Glomerular visceral epithelial cell (primary cell): ENCODE data around the gene ZNF746.
"Not testable (repeated sequence)": the region's sequence is repeated elsewhere in the genome, so short reads cannot be mapped to it uniquely, and the experiment has no call there.

ENCODE experiments used
- DNase-seq: peaks from one replicate; pipeline ENCODE4 v3.0.0-alpha.2; 2016; ENCODE audit errors: extremely low spot score

Gene ZNF746

DNA sequence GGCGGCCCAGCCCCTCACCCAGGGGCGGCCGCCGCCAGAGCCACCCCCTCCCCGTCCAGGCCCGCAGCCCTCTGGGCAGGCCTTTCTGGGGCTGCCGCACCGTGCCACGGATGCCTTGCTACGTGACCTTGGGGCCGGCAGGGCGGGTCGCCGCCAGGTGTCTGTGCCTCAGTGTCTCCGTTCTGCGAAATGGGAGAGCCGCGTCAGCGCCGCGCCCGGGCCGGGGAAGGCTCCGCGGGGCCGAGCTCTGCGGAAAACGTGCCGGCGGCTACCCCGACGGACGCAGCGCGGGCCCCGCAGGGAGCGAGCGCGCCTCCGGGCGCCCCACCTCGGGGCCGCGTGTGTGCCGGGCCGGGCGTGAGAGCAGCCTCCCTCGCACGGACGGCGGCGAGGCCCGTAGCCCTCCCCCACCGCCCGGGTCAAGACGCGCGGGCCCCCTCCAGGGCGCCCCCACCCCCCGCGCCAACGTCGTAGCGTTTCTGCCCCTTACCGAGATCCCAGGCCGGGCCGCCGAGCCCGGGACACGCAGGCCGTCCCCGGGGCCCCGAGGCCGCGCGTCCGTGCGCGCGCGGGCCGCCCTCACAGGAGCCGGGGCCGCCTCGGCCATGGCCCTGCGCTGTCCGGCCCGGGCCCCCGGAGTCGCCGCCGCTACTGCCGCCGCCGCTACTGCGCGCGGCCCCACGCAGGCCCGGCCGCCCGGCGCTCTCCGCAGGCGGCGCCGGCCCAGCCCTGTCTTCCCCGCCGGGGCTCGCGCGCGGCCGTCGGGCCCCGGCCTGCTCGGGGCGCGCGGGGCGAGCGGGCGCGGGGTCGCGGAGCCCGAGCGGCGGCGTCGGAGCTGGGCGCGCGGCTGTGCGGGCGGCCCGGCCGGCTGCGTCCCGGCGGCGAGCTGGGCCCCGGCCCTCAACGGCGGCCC, 37.8 kb downstream of the ZNF746 start:
- DNase-seq: peak; percentile 8

DNA sequence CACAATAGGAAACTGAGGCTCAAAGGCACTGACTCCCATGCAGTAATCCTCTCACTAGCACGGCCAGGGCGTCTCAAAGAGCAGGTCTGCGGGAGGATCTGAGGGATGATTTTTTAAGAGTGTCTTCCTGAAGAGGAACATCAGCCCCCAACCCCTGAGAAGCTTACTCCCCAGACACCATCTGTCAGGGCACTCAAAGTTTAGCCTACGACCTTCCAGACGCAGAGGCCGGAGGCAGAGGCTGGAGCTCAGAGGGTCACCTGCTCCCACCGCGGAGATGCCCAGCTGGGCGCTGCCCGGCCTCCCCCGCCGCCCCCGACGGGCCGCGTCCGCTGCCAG, 38.4 kb downstream of the ZNF746 start:
- DNase-seq: no peak

DNA sequence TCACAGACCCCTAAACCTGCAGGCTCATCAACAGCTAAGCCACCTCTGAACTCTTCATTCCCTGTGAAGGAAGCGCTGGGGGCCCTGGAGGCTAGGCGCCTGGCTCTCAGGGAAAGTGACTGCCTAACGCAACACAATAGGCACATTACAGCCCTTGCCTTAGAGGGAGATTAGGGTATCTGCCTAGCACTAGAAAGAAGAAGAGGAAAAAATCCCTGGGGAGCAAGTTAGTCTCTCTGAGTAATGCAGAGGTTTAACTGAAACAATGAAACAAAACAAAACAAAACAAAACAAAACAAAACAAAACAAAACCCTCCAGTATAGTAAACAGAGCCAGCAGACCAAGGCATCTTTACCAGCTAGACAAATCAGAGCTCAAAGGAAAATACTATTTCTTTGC, 39.4 kb downstream of the ZNF746 start:
- DNase-seq: no peak

DNA sequence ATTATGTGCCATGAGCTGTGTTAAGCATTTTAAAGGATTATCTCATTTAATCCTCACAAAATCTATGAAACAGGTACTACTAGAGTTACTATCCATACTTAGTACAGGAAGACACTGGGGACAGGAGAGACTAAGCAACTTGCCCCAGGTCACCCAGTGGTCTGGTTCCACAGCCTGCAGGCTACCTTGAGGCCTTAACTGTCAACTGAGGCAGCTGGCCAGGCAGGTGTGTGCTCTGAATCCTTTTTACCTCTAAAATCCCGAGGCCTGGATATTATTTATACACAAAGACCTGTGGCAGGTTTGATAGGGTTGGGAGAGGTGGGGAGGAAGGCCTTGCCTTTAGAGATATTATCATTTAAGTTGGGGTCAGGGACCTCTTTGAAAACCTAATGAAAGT, 39.8 kb downstream of the ZNF746 start:
- DNase-seq: no peak

DNA sequence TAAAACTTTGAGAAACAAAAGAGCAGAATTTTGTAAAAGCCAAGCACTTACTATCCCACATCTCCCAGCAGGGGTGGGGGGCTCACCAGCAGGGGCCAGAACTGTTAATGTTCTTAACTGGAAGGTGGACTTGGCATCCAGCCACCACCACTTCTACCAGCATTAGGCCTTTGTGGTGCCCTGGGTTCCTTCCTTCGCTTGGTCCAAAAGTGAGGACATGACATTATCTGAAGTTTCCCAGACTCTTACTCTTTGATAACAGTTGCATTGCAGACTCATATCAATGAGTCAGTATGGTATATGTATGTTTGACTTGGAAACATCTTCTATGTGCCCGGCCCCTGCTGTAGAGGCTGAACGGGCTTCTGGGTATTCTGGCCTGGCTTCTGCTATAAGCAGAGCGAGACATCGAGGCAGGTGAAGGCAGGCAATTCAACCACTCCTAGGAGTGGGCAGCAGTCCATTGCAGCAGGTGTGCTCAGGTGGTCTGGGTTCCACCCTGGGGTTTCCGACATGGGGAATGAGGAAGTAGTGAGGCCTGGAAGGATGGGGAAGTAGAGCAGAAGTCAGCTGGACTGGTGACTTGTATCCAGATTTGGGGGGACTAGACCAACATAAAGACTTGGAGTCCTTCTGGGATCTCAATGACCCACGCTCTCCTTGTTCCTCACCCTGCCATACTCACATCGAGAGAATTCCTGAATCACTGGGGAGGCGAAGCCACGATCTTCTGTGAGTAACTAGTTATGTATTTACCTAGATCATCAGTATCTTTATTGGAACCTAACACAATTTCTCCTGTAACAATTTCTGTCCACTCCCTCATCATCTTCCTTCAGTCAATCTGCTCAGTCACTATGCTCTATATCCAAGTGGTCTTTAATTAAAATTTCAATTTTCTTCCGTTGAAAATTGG, 40.8 kb downstream of the ZNF746 start:
- DNase-seq: peak; percentile 7

DNA sequence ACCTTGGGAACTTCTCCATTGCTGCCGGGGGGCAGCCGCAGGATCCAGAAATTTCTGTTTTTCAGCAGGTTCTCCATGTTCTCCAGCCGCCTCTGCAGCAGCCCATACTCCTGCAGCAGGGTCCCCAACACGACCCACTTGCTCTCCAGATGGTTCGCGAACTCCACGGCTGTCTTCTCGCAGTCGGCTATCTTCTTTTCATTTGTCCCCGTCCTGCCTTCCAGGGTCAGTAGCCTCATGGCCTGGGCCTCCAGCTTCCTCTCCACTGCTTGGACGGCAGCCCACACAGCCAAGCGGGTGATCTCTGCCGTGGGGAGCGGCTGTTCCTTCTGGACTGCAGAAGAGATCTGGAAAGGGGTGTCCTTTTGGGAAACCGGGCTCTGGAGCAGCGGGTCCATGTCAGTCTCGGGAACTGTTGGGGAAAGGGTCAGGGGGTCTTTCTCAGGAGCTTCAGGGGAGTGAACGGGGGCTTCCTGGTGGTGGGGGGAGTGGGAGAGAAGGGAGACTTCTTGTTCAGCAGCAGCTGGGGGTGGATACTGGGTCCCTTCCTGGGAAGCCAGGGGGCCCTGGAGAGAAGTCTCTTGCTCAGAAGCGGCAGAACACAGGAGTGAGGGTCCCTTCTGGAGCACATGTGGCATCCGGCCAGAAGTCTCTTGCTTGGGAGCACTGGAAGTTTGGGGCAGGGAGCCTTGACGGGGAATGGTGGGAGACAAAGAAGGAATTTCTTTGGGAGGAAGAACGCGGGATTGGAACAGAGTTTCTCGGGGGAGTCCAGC, 42.2 kb downstream of the ZNF746 start:
- no peak for DNase-seq

DNA sequence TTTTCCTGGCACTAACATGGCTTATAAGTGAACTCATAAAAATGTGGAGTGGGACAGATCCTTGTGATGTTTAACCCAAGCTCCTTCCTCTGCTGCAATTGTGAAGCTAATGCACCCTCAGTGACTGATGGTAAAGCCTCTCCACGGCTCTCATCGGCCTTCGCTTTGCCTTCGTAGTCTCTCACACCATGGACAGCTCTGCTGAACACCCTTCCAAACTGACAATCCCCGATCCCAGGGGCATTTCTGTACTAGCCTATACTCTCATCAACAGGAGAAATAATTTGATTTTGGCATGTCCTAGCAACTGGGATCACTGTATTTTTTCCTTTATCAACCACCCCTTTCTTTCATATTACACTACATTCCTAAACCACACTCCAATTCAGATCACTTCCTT, 42.9 kb downstream of the ZNF746 start:
- DNase-seq: no peak

DNA sequence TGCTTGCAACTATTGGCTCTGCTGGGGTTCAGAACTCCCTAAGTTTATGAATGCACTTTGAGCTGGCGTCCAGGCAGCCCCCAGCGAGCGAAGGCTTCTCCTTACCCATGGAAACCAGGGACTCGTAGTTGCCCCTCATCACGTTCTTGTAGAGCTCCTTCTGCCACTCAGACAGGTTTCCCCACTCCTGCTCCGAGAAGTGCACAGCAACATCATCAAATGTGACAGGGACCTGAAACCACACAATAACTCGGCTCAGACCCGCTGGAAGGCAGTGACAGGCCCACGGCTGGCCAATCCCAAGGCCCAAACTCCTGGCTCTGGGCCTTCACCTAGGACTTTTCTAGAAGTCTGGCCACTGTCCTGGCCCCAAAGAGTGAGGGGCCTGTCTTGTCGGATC, 43.6 kb downstream of the ZNF746 start:
- no peak for DNase-seq

DNA sequence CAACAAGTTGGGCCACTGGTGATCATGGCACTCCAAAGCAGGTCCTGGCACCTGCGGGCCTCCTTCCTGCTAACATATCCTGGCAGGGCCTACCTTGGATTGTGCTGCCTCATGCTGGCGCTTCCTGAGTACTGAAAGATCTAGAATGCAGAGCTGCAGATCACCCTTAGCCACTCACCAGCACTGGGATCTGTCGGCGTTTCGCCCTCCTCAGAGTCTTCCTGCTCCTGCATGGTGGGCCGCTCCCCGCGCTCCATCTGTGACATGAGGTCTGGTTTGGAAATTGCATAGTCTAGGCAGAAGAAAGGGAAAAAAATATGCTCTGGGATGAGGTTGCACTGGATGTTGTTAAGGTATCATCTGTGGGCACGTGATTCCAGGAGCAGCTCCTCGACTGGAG, 46.8 kb downstream of the ZNF746 start:
- DNase-seq: no peak

DNA sequence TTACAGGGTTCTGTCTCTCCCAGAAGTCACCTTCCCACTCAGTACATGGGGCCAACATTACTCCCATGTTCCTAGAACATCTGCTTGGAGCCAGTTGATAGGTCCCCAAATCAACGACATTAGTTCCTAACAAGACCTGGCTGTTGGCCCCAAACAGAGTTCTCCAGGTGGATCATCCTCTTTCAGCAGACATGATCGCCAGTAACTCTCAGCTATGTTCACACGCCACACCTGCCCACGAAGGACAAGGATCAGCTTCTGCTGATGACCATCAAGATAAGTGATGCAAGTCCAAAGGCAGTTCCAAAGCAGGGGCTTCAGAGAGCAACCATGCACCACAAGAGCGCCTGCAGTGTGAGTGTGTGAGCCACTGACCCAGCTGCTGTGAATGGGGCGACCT, 47.7 kb downstream of the ZNF746 start:
- DNase-seq: no peak

DNA sequence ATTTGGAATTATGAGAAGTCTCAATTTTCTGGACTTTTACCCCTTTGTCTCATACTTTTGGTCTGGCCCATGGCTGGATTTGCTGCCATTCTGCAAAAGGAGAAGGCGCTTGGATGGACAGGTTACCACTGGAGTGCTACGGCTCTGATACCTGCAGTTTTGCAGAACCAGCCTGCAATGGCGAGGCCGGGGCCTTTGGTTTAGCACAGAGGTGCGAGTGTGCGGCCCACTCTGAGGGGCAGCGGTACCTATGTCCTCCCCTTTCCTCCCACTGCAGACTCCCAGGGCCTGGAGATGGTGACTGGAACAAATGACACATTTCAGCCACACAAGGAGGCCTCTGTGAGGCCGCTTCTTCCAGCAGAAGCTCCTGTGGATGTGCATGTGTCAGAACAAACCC, 48.6 kb downstream of the ZNF746 start:
- DNase-seq: no peak

DNA sequence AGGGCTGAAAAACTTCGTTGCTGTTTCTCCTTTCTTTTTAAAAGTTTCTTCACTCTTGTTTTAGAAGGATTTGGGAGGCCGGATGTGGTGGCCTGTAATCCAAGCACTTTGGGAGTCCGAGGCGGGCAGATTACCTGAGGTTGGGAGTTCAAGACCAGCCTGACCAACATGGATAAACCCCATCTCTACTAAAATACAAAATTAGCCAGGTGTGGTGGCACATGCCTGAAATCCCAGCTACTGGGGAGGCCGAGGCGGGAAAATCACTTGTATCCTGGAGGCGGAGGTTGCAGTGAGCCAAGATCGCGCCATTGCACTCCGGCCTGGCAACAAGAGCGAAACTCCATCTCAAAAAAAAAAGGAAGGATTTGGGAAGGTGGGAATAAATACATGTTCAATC, 51.6 kb downstream of the ZNF746 start:
- DNase-seq: not testable (repeated sequence)

DNA sequence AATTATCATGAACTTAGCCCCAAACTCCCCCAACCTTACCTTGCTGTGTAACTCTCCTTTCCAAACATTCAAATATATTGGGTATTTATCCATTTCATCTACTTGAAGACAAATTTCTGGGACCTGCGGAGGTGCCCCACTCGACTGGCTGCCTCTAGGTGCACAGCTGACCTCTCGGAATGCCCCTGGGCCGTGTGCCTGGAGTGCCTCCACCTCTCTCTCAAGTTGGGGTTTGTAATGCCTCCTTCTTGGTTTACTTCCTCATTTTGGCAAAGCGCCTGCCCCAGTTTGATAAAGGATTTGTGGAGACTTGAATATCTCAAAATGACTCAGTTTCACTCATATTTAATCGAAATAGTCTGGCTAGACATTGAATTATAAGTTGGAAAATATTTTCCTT, 53.3 kb downstream of the ZNF746 start:
- no peak for DNase-seq

DNA sequence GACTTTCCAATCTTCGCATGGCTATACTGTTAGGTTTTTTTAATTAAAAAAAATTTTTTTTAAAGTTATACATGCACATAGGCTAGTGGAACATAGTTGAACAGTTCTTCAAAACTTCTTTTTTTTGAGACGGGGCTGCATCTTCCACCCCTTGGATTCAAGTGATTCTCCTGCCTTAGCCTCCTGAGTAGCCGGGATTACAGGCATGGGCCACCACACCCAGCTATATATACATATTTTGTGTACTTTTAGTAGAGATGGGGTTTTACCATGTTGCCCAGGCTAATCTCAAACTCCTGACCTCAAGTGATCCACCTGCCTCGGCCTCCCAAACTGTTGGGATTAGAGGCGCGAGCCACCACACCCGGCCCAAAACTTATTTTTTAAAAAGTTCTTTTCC, 54.1 kb downstream of the ZNF746 start:
- no peak for DNase-seq

DNA sequence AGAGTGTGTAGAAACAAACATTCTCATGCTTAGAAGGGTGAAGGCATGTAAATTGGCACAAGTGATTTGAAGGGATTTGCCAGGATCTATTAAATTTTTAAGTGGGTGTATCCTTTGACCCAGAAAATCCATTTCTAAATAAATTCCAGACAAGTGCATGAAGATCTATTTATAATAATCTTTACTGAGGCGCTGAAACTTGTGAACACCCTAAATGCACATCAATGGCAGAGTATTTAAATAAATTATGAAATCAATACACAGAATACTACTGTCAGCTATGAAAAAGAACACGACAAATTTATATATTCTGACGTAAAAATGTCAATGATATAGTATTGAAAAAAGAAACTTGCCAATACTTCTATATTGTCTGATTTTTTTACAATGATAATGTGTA, 54.7 kb downstream of the ZNF746 start:
- DNase-seq: no peak

DNA sequence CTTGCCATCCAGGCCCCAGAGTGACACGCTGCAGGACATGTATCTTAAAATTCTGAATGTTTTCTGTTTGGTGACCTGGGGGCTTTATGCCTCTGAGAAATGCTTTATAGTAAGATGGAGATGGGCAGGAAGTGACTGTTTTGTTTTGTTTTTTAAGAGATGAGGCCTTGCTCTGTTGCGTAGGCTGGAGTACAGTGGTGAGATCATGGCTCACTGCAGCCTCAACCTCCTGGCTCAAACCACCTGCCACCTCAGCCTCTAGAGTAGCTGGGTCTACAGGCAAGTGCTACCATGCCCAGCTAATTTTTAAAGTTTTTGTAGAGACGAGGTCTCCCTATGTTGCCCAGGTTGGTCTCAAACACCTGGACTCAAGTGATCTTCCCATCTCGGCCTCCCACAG, 57.4 kb downstream of the ZNF746 start:
- no peak for DNase-seq

DNA sequence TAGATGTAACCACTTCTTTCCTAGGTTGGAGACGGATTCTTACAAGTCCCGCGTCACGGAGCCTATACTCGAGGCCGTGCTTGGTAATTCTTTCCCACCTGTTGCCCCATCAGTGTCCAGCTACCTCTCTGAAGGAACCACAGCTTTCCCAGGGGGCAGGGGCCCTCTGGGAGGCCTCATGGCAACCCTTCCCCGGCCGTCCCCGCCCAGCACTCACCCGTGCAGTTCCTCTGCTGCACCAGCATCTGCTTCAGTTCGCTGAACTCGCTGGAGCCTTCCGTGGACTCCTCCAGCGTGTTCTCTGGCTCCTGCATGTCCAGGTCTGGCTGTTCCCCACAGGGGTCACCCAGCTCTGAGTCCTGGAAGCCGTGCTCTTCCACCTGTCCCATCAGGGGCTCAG, 61.3 kb downstream of the ZNF746 start:
- DNase-seq: no peak

DNA sequence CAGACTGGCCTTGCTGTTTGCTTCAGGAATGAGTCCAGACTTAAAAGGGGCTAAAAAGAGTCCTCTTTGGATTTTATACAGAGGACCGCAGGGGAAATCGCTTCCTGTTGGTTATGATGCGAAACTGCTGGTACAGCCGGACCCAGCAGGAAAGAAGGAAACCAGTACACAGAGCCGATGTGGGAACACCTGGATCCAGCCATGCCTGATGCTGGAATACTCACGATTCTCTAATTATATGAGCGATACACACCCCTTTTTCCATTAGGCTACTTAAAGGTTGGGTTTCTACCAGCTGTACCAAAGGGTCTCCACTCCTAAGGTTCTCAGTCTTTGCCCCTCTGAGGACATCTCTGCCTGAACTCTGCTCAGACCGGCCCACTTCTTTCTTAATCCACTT, 64.5 kb downstream of the ZNF746 start:
- DNase-seq: no peak

DNA sequence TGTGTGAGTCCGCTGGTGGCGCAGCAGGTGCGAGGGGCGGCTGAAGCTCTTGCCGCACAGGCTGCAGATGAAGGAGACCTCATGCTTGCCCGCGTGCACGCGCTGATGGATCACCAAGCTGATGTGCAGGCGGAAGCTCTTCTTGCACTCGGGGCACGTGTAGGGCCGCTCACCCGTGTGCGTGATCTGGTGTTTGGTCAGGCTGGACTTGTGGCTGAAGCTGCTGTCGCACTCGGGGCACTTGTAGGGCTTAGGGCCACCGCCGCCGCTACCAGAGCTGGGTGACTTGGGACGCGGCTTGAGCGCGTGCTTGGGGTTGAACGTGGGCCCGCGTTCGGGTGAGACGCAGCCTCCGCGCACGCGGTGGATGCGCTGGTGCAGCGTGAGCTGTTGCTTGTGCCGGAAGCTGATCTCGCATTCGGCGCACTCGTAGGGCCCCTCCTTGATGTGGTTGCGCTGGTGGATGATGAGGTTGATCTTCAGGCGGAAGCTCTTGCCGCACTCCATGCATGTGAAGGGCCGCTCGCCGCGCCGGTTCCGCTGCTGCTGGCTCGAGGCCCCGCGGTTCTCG, 65.4 kb downstream of the ZNF746 start:
- DNase-seq: no peak

DNA sequence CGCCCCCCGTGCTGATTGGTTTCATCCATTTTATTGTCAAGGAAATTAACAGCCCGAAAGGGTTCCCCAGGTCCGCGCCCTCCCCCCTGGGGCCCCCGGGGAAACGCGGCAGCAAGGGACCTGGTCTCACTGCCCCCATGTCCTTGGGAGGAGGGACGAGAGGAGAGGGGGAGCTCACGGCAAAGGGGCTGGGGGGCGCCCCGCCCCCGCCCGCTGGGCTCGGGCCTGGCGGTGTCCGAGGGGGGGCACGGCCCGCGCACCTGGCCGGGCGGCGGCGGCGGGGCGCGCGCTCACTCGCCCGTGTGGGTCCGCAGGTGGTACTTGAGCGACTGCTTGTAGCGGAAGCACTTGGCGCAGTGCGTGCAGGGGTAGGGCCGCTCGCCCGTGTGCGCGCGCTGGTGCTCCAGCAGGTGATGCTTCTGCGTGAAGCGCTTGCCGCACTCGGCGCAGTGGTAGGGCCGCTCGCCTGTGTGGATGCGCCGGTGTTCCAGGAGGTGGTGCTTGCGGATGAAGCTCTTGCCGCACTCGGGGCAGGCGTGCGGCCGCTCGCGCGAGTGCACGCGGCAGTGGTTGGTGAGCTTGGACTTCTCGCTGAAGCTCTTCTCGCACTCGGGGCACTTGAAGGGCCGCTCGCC, 66.0 kb downstream of the ZNF746 start:
- DNase-seq: no peak

DNA sequence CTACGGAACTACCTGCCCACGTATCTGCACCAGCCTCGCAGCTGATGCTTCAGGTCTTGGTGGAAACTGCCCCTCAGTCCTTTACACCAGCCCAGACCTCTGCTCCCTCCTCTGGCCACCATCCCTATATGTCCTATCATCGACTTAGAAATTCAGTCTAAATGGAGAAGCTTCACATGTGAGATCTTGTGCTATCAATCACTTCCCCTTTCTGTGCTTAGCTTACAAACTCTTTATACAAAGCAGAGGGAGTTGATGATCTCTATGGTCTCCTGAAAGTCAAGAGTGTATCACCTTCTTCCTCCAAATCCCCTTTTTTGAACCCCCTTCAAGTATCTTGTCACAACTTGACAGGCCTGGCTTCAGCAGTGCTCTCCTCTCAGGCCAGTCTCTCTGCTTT, 67.4 kb downstream of the ZNF746 start:
- no peak for DNase-seq
